WTC11 (cell line): ENCODE measurements around the gene GPC5. TPM values are rescaled to one million over a fixed set of nuclear protein-coding genes. Genes with fewer than 3 reads are reported as not detected.

Experiments
- ATAC-seq: fragments of 200-7000 bp; cut with Tn5 transposase; 2 replicates; pipeline ENCODE4 v1.10.0; 2021; ENCODE audit warnings: mild to moderate bottlenecking, moderate library complexity
- CTCF ChIA-PET: fragments of 300-600 bp; sonication (Branson Sonifier 250); formaldehyde crosslinking; loops from one replicate; lab custom pipeline; 2021; ENCODE audit warnings: antibody characterized with exemption; lab: Charles Lee
- POLR2A ChIA-PET: fragments of 350-600 bp; sonication (Branson Sonifier 250); formaldehyde crosslinking; loops from one replicate; lab custom pipeline; 2021; ENCODE audit warnings: antibody characterized with exemption; lab: Charles Lee
- DNase-seq: peaks from one replicate; pipeline ENCODE4 v3.0.0; 2021; ENCODE audit warnings: low spot score
- H3K27ac Mint-ChIP-seq: 2 replicates; pipeline ENCODE4 v1.8.0; 2021; ENCODE audit warnings: mixed read lengths
- H3K27me3 Mint-ChIP-seq: 2 replicates; pipeline ENCODE4 v1.8.0; 2021; ENCODE audit warnings: low read depth, mild to moderate bottlenecking, moderate library complexity, mixed read lengths
- H3K36me3 Mint-ChIP-seq: 2 replicates; pipeline ENCODE4 v1.8.0; 2021; ENCODE audit warnings: mixed read lengths
- H3K4me1 Mint-ChIP-seq: 2 replicates; pipeline ENCODE4 v1.8.0; 2022; ENCODE audit warnings: mixed read lengths
- H3K4me3 Mint-ChIP-seq: 2 replicates; pipeline ENCODE4 v1.8.0; 2021; ENCODE audit warnings: mild to moderate bottlenecking, moderate library complexity, mixed read lengths
- H3K9me3 Mint-ChIP-seq: 2 replicates; pipeline ENCODE4 v1.8.0; 2021; ENCODE audit warnings: mixed read lengths
- ETV6 ChIP-seq: sonication (generic); formaldehyde crosslinking; IDR thresholded peaks from 2 replicates; pipeline ENCODE4 v1.8.1; 2022; ENCODE audit warnings: mild to moderate bottlenecking, missing genetic modification reagents
- FOXJ3 ChIP-seq: sonication (generic); formaldehyde crosslinking; IDR thresholded peaks from 2 replicates; pipeline ENCODE4 v1.9.0; 2021; ENCODE audit warnings: missing genetic modification reagents, mild to moderate bottlenecking, borderline replicate concordance
- NFE2L1 ChIP-seq: sonication (generic); formaldehyde crosslinking; IDR thresholded peaks from 2 replicates; pipeline ENCODE4 v1.8.1; 2023; ENCODE audit warnings: missing genetic modification reagents
- NFYB ChIP-seq: sonication (generic); formaldehyde crosslinking; conservative IDR thresholded peaks from 2 replicates; pipeline ENCODE4 v1.8.0; 2022; ENCODE audit warnings: low read depth, missing genetic modification reagents
- NR2C2 ChIP-seq: sonication (generic); formaldehyde crosslinking; IDR thresholded peaks from 2 replicates; pipeline ENCODE4 v1.8.0; 2022; ENCODE audit warnings: mild to moderate bottlenecking, missing genetic modification reagents
- RORB ChIP-seq: fragments of 250-450 bp; sonication (Bioruptor Pico); IDR thresholded peaks from 2 replicates; pipeline ENCODE4 v1.9.0; 2021; ENCODE audit warnings: mild to moderate bottlenecking
- SP1 ChIP-seq: sonication (generic); formaldehyde crosslinking; conservative IDR thresholded peaks from 2 replicates; pipeline ENCODE4 v1.8.1; 2022; ENCODE audit warnings: missing genetic modification reagents
- ZNF232 ChIP-seq: sonication (generic); formaldehyde crosslinking; IDR thresholded peaks from 2 replicates; pipeline ENCODE4 v1.8.0; 2022; ENCODE audit warnings: mild to moderate bottlenecking, missing genetic modification reagents
- ZNF423 ChIP-seq: fragments of 250-450 bp; sonication (Bioruptor Pico); IDR thresholded peaks from 2 replicates; pipeline ENCODE4 v2.1.2; 2022; ENCODE audit warnings: mild to moderate bottlenecking, moderate library complexity
- ZNF425 ChIP-seq: fragments of 250-450 bp; sonication (Bioruptor Pico); conservative IDR thresholded peaks from 2 replicates; pipeline ENCODE4 v1.9.0; 2021; ENCODE audit warnings: mild to moderate bottlenecking
- ZSCAN18 ChIP-seq: fragments of 250-450 bp; sonication (Bioruptor Pico); IDR thresholded peaks from 2 replicates; pipeline ENCODE4 v2.1.2; 2022; ENCODE audit warnings: mild to moderate bottlenecking, moderate library complexity
- total RNA-seq: library from RNA; stranded (reverse); gene quantifications from 3 replicates; pipeline ENCODE4 v1.2.3, GENCODE V29; 2021
- TF ChIP-seq, protein P1 (sequence below): sonication (generic); formaldehyde crosslinking; IDR thresholded peaks from 2 replicates; pipeline ENCODE4 v1.8.1; 2023; ENCODE audit warnings: mild to moderate bottlenecking, moderate library complexity, missing genetic modification reagents
- TF ChIP-seq, protein P2 (sequence below): sonication (generic); formaldehyde crosslinking; conservative IDR thresholded peaks from 2 replicates; pipeline ENCODE4 v1.8.1; 2023; ENCODE audit warnings: mild to moderate bottlenecking, low read depth, missing genetic modification reagents, moderate library complexity
- TF ChIP-seq, protein P3 (sequence below): sonication (generic); formaldehyde crosslinking; IDR thresholded peaks from 2 replicates; pipeline ENCODE4 v1.8.0; 2022; ENCODE audit warnings: mild to moderate bottlenecking, missing genetic modification reagents
- TF ChIP-seq, protein P4 (sequence below): sonication (generic); formaldehyde crosslinking; IDR thresholded peaks from 2 replicates; pipeline ENCODE4 v1.8.1; 2022; ENCODE audit warnings: low read depth, mild to moderate bottlenecking, moderate library complexity, missing genetic modification reagents, borderline replicate concordance

GPC5 gene
- total RNA-seq, 1 experiment from 2014 or later = 0.46 TPM

DNA sequence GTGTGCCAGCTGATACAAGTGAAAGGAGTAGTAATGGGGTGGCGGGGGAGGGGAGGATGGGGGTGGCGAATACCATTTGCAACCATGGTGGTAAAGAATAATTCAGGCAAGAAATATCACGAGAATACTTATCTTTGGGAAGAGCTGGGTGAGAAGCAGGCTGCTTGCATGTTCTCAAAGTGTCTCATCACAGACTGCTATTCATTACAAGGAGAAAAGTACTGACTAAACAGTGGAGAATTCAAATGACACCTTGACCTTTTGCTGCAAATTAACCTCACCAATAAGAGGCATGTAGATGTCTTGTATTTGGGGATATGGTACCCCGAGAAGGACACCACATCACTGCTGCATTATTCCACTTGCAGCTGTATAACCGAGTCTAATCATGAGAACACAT, 1242.5 kb downstream of the GPC5 start (continued):
- TF ChIP-seq, protein P1, sequence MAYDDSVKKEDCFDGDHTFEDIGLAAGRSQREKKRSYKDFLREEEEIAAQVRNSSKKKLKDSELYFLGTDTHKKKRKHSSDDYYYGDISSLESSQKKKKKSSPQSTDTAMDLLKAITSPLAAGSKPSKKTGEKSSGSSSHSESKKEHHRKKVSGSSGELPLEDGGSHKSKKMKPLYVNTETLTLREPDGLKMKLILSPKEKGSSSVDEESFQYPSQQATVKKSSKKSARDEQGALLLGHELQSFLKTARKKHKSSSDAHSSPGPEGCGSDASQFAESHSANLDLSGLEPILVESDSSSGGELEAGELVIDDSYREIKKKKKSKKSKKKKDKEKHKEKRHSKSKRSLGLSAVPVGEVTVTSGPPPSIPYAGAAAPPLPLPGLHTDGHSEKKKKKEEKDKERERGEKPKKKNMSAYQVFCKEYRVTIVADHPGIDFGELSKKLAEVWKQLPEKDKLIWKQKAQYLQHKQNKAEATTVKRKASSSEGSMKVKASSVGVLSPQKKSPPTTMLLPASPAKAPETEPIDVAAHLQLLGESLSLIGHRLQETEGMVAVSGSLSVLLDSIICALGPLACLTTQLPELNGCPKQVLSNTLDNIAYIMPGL (CRISPR knock-in tag) = no peak
- TF ChIP-seq ETV6 (CRISPR knock-in tag) = no peak
- TF ChIP-seq SP1 (CRISPR knock-in tag) = no peak
- TF ChIP-seq ZSCAN18 = no peak
- TF ChIP-seq FOXJ3 = no peak
- TF ChIP-seq ZNF232 (CRISPR knock-in tag) = no peak
- TF ChIP-seq RORB (CRISPR knock-in tag) = no peak
- TF ChIP-seq NR2C2 = no peak
- no peak for TF ChIP-seq NFYB (CRISPR knock-in tag)
- TF ChIP-seq ZNF423 (CRISPR knock-in tag) = no peak

DNA sequence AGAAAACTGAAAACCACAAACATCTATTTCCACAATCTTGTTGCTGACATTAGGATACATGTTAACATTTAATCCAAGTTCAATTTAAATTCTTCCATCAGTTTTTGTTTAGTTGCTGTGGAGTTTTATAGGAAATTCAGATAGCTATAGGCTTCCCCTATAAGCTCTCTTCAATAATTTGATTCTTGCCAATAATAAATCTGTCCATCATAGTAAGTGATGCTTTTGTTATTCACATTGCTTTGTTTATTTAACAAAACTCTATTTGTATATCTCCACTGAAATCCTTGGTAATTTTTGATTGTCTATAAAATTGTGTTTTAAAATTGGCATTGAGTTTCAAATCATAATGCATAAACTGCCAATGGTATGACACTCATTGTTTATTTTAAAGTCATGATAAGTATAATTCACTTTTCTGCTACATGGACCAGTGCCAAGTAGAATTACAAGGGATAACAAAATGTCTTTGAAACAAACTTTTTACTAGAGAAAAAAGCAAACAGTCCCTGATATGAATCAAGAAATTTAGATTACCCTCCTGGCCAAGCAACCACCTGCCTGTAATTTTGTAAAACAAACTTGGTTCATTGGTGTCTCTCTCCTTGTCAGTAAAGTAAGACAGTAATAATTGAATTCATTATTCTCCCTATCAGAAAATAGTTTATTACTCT, 1250.9 kb downstream of the GPC5 start:
- TF ChIP-seq, protein P2, sequence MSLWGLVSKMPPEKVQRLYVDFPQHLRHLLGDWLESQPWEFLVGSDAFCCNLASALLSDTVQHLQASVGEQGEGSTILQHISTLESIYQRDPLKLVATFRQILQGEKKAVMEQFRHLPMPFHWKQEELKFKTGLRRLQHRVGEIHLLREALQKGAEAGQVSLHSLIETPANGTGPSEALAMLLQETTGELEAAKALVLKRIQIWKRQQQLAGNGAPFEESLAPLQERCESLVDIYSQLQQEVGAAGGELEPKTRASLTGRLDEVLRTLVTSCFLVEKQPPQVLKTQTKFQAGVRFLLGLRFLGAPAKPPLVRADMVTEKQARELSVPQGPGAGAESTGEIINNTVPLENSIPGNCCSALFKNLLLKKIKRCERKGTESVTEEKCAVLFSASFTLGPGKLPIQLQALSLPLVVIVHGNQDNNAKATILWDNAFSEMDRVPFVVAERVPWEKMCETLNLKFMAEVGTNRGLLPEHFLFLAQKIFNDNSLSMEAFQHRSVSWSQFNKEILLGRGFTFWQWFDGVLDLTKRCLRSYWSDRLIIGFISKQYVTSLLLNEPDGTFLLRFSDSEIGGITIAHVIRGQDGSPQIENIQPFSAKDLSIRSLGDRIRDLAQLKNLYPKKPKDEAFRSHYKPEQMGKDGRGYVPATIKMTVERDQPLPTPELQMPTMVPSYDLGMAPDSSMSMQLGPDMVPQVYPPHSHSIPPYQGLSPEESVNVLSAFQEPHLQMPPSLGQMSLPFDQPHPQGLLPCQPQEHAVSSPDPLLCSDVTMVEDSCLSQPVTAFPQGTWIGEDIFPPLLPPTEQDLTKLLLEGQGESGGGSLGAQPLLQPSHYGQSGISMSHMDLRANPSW (CRISPR knock-in tag) = no peak
- TF ChIP-seq ZNF423 (CRISPR knock-in tag) (no peak), ZNF232 (CRISPR knock-in tag) (no peak), ZNF425 (CRISPR knock-in tag) (no peak), NFE2L1 (CRISPR knock-in tag) (no peak)
- TF ChIP-seq, protein P3, sequence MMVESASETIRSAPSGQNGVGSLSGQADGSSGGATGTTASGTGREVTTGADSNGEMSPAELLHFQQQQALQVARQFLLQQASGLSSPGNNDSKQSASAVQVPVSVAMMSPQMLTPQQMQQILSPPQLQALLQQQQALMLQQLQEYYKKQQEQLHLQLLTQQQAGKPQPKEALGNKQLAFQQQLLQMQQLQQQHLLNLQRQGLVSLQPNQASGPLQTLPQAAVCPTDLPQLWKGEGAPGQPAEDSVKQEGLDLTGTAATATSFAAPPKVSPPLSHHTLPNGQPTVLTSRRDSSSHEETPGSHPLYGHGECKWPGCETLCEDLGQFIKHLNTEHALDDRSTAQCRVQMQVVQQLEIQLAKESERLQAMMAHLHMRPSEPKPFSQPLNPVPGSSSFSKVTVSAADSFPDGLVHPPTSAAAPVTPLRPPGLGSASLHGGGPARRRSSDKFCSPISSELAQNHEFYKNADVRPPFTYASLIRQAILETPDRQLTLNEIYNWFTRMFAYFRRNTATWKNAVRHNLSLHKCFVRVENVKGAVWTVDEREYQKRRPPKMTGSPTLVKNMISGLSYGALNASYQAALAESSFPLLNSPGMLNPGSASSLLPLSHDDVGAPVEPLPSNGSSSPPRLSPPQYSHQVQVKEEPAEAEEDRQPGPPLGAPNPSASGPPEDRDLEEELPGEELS = no peak
- TF ChIP-seq, protein P4, sequence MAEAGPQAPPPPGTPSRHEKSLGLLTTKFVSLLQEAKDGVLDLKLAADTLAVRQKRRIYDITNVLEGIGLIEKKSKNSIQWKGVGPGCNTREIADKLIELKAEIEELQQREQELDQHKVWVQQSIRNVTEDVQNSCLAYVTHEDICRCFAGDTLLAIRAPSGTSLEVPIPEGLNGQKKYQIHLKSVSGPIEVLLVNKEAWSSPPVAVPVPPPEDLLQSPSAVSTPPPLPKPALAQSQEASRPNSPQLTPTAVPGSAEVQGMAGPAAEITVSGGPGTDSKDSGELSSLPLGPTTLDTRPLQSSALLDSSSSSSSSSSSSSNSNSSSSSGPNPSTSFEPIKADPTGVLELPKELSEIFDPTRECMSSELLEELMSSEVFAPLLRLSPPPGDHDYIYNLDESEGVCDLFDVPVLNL (CRISPR knock-in tag) = no peak
- no peaks in the 10 kb centered on the region for H3K9me3 Mint-ChIP-seq
- ChIA-PET CTCF (no interaction called here), POLR2A (no interaction called here)
- H3K4me1 Mint-ChIP-seq = no peaks in the 10 kb centered on the region
- DNase-seq = no peak
- no peak overlapping the region for H3K4me3 Mint-ChIP-seq
- H3K27ac Mint-ChIP-seq = no peak overlapping the region
- H3K27me3 Mint-ChIP-seq = no peaks in the 10 kb centered on the region
- H3K36me3 Mint-ChIP-seq = no peaks in the 10 kb centered on the region
- no peak for ATAC-seq
